Erythroblast (primary cell): ENCODE data around the gene NCAM2.

Experiments used
- GATA1 ChIP-seq: IDR thresholded peaks from 2 replicates; pipeline ENCODE4 v1.6.1; 2011; ENCODE audit warnings: low read depth, mild to moderate bottlenecking, control low read depth, low read length, moderate library complexity
- POLR2A ChIP-seq: IDR thresholded peaks from 2 replicates; pipeline ENCODE4 v1.6.1; 2011; ENCODE audit warnings: mild to moderate bottlenecking, low read length

- no peak for TF ChIP-seq POLR2A
- no peak for TF ChIP-seq GATA1
Observed at GRCh38 chr21:21151231-21151630, 153.0 kb downstream of the NCAM2 start.
